Adrenal gland (tissue), 5 donors: ENCODE data around the gene PTPRN2.

Source experiments
- CTCF ChIP-seq, 6 experiments: fragments of 450-650 bp in 4 of 6; fragments of 200-600 bp in 2 of 6; sonication (generic) in 1 of 6; IDR thresholded peaks; 1 replicate in 5 of 6; 2 replicates in 1 of 6; pipeline versions ENCODE4 v1.5.1 to v1.8.0; 2016 to 2021; ENCODE audit warnings: antibody characterized with exemption in 6 of 6, mild to moderate bottlenecking in 2 of 6, moderate library complexity in 1 of 6
- POLR2A ChIP-seq, 2 donors: fragments of 450-650 bp; IDR thresholded peaks; one replicate each; pipeline ENCODE4 v1.6.1; 2017; ENCODE audit warnings: antibody characterized with exemption in 2 of 2, mild to moderate bottlenecking in 2 of 2, moderate library complexity in 1 of 2
- donor health status: DM: no; HTN: no; CAD: no.

- TF ChIP-seq CTCF (IDR thresholded peaks at IDR 0.05): no peak
- no peak for TF ChIP-seq POLR2A (IDR thresholded peaks at IDR 0.05)
Measured at GRCh38 chr7:158235862-158236261, 351.8 kb downstream of the PTPRN2 start.
